Psoas muscle (tissue), 8 donors: ENCODE results near the gene RPS6KC1. TPM values are rescaled to one million over a fixed set of nuclear protein-coding genes. Genes with fewer than 3 reads are reported as not detected.

Source experiments
- ATAC-seq, 4 donors: fragments of 200-7000 bp; cut with Tn5 transposase; one replicate each; pipeline ENCODE4 v1.9.1; 2020; ENCODE audit warnings: moderate library complexity in 3 of 4, mild to moderate bottlenecking in 2 of 4
- DNase-seq, 2 donors: peaks; one replicate each; pipeline ENCODE4 v3.0.0-alpha.2; 2020
- H3K27ac ChIP-seq: fragments of 200-600 bp; one replicate; pipeline ENCODE4 v1.8.0; 2022
- H3K27me3 ChIP-seq, 3 donors: fragments of 200-600 bp in 1 of 3; one replicate each; pipeline versions ENCODE4 v1.6.1 to v1.8.0; 2013 to 2022; ENCODE audit warnings: low read length in 2 of 3, mild to moderate bottlenecking in 2 of 3, moderate library complexity in 1 of 3; ENCODE audit not compliant: insufficient read depth in 3 of 3
- H3K36me3 ChIP-seq, 2 donors: fragments of 200-600 bp in 1 of 2; one replicate each; pipeline versions ENCODE4 v1.6.1 to v1.8.0; 2013 to 2022; ENCODE audit warnings: low read depth in 1 of 2, mild to moderate bottlenecking in 1 of 2, moderate library complexity in 1 of 2; ENCODE audit not compliant: insufficient read depth in 1 of 2
- H3K4me1 ChIP-seq: fragments of 200-600 bp; one replicate; pipeline ENCODE4 v1.8.0; 2022
- H3K4me3 ChIP-seq: fragments of 200-600 bp; one replicate; pipeline ENCODE4 v1.8.0; 2022; ENCODE audit warnings: mild to moderate bottlenecking
- H3K9me3 ChIP-seq: fragments of 200-600 bp; one replicate; pipeline ENCODE4 v1.8.0; 2022
- CTCF ChIP-seq: fragments of 200-600 bp; IDR thresholded peaks from one replicate; pipeline ENCODE4 v1.8.0; 2022; ENCODE audit warnings: antibody characterized with exemption
- WGBS, 3 donors: extraction: QIAGEN DNeasy Blood & Tissue Kit; methylation state at CpG; one replicate each; pipeline versions ENCODE4 v1.1.6 to v1.1.7; 2013; 5-methylcytosine and 5-hydroxymethylcytosine counted together
- intact Hi-C, 2 donors: fragments of 100-400 bp; cut with DNase I; formaldehyde crosslinking; loops; one replicate each; pipeline versions ENCODE4 v1.11.0 to v1.14.2; 2022
- polyA plus RNA-seq, 3 donors: library from polyadenylated mRNA; stranded (reverse); fragments of 200-250 nt; gene quantifications; one replicate each; pipeline ENCODE4 v1.2.3, GENCODE V29; 2013
- total RNA-seq, 4 donors: library from RNA; stranded (reverse); fragmentation: NEBNext Ultra II Directional in 2 of 4; extraction: Animal tissue kit (Norgen Biotek cat#: 25700) in 2 of 4; gene quantifications; one replicate each; pipeline versions ENCODE4 v1.2.1 to v1.2.4, GENCODE V29; 2021 to 2023
- donor health status: healthy with polysubstance abuse.
- donor health status: DM: no; HTN: no; CAD: no; lungs with moderate emphysema.
- donor health status: Bipolar disorder and iron deficiency.
- donor health status: healthy.
- donor health status: DM: yes; HTN: yes; CAD: no.
- donor health status: DM: no; HTN: no; CAD: no.
- donor health status: DM: no; HTN: no; CAD: no.
- donor health status: DM: yes; HTN: yes; CAD: no.

RPS6KC1 gene
- total and polyA plus RNA-seq, 7 donors: 8.0 to 19.8 (median 14.0) TPM

- no peak overlapping the region for H3K4me3 ChIP-seq
- H3K36me3 ChIP-seq: no peaks in the 10 kb centered on the region
- no peak overlapping the region for H3K27ac ChIP-seq
- peaks cover 8% of the 10 kb centered on the region for H3K4me1 ChIP-seq
- ATAC-seq (no peak), DNase-seq (no peak)
- no peaks in the 10 kb centered on the region for H3K27me3 ChIP-seq
- intact Hi-C loops: no loop called here
- 86 to 95% (median 92%) methylated on average over 5 of the region's 5 CpGs for WGBS, 3 donors
- no peak for TF ChIP-seq CTCF
- no peaks in the 10 kb centered on the region for H3K9me3 ChIP-seq
Observed at GRCh38 chr1:213124590-213124989, 73.5 kb downstream of the RPS6KC1 start.

GRCh38 chr1:213125643-213126042, 74.6 kb downstream of the RPS6KC1 start:
- DNase-seq: no peak
- Histone ChIP-seq H3K27ac (no peak overlapping the region), H3K27me3 (no peaks in the 10 kb centered on the region), H3K4me1 (peaks cover 5% of the 10 kb centered on the region), H3K4me3 (no peak overlapping the region), H3K9me3 (no peaks in the 10 kb centered on the region), H3K36me3 (no peaks in the 10 kb centered on the region)
- no peak for TF ChIP-seq CTCF
- no peak for ATAC-seq
- intact Hi-C loops: no loop called here
- 92 to 94% (median 94%) methylated on average over 2 of the region's 2 CpGs for WGBS, 3 donors

- peaks cover 5% of the 10 kb centered on the region for H3K4me1 ChIP-seq
- ATAC-seq (no peak), DNase-seq (no peak)
- no peak overlapping the region for H3K4me3 ChIP-seq
- no peak for TF ChIP-seq CTCF
- intact Hi-C loops: no loop called here
- H3K27me3 ChIP-seq: no peaks in the 10 kb centered on the region
- H3K9me3 ChIP-seq: no peaks in the 10 kb centered on the region
- no peak overlapping the region for H3K27ac ChIP-seq
- no peaks in the 10 kb centered on the region for H3K36me3 ChIP-seq
- WGBS, 3 donors: 93 to 100% (median 97%) methylated on average over 1 of the region's 1 CpG
Observed at GRCh38 chr1:213127074-213127473, 76.0 kb downstream of the RPS6KC1 start.

- no peak for ATAC-seq
Observed at GRCh38 chr1:213131851-213132655, 81.0 kb downstream of the RPS6KC1 start.

More at GRCh38 chr1:213131851-213132655, 81.0 kb downstream of the RPS6KC1 start:
- H3K27me3 ChIP-seq: no peaks in the 10 kb centered on the region
- DNase-seq: no peak
- peaks cover 11% of the 10 kb centered on the region for H3K4me1 ChIP-seq
- H3K27ac ChIP-seq: no peak overlapping the region
- no peaks in the 10 kb centered on the region for H3K36me3 ChIP-seq
- H3K9me3 ChIP-seq: no peaks in the 10 kb centered on the region
- intact Hi-C loops: no loop called here
- no peak for TF ChIP-seq CTCF
- no peak overlapping the region for H3K4me3 ChIP-seq
